ENCODE data around the gene ZMYND11. TPM values are rescaled to one million over a fixed set of nuclear protein-coding genes. Genes with fewer than 3 reads are reported as not detected.

The ZMYND11 gene
- total RNA-seq, 1 donor from 2014 or later: 82.3 TPM

DNA sequence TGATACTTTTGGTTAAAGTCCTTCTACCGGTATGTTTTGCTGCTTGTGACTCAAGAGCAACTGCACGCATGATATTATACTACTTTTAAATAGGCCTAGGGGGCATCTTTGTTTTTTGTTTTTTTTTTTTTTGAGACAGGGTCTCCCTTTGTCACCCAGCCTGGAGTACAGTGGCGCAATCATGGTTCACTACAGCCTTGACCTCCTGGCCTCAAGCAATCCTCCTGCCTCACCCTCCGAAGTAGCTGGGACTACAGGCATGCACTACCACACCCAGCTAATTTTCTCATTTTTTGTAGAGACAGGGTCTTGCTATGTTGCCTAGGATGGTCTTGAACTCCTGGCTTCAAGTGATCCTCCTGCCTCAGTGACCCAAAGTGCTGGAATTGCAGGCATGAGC lies 80.2 kb downstream of the ZMYND11 start:
- H3K27me3 ChIP-seq: no peaks in the 10 kb centered on the region
- peaks cover 20% of the 10 kb centered on the region for H3K36me3 ChIP-seq
- TF ChIP-seq, protein P1, sequence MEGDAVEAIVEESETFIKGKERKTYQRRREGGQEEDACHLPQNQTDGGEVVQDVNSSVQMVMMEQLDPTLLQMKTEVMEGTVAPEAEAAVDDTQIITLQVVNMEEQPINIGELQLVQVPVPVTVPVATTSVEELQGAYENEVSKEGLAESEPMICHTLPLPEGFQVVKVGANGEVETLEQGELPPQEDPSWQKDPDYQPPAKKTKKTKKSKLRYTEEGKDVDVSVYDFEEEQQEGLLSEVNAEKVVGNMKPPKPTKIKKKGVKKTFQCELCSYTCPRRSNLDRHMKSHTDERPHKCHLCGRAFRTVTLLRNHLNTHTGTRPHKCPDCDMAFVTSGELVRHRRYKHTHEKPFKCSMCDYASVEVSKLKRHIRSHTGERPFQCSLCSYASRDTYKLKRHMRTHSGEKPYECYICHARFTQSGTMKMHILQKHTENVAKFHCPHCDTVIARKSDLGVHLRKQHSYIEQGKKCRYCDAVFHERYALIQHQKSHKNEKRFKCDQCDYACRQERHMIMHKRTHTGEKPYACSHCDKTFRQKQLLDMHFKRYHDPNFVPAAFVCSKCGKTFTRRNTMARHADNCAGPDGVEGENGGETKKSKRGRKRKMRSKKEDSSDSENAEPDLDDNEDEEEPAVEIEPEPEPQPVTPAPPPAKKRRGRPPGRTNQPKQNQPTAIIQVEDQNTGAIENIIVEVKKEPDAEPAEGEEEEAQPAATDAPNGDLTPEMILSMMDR (IDR thresholded peaks at IDR 0.05): no peak
- DNase-seq (no peak), ATAC-seq (no peak)
- H3K4me3 ChIP-seq: no peak overlapping the region
- intact Hi-C loops (cut with DNase I): no loop called here
- no peaks in the 10 kb centered on the region for H3K9me3 ChIP-seq
- H3K27ac ChIP-seq: no peak overlapping the region
- H3K4me1 ChIP-seq: peaks cover 17% of the 10 kb centered on the region

DNA sequence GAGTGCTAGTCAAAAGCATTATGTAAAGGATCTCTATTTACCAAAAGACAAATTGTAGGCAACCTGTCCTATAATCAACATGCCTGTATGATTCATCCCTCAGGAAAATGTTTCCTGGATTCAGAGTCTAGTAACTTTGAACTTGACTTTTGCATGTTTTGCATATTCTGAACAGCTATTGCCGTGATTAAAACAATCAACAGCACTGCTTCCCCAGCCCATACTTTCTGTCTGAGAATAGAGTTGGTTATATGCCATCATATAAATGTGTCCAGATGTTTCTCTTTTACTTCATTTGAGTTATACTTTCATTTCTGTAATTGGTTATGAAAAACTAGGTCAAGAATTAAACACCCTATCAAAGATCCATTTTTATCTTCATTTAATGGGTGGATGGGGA lies 83.5 kb downstream of the ZMYND11 start:
- Histone ChIP-seq H3K27me3 (no peaks in the 10 kb centered on the region), H3K4me3 (no peak overlapping the region), H3K4me1 (peaks cover 17% of the 10 kb centered on the region), H3K36me3 (peaks cover 12% of the 10 kb centered on the region), H3K27ac (no peak overlapping the region), H3K9me3 (no peaks in the 10 kb centered on the region)
- DNase-seq (no peak), ATAC-seq (no peak)
- intact Hi-C loops (cut with DNase I): no loop called here
- TF ChIP-seq, protein P1 (IDR thresholded peaks at IDR 0.05): no peak

DNA sequence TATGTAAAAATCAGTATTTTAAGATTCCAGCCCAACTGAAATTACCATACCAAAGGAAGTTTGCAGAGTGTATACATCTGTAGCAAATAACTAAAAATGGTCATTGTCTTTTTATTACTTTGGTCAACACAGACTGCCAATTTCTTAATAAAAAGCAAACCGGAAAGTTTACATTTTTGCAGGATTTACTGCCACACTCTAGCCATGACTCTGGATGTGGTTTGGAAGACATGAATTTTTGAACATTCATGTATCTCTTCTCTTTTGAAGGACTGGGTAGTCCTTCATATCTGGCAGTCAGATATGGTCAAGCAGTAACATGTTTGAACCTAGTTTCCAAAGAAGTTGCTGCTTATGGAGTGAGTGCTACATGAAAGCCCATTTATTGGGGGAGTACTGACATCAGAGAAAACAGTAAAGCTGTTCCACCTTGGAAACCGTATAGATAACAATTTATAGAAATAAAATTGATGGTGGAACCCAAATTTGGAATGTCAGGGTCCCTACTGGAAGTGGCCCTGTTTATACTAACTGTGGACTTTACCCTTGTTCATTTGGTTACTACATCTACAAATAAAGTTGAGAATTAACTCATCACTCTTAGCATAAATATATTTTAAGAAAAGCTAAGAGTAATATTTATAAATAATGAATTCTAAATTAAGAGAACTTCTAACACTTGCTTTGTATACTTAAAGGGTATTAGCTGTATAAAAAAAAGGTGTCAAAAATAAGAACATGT lies 84.6 kb downstream of the ZMYND11 start:
- TF ChIP-seq, protein P1 (IDR thresholded peaks at IDR 0.05): no peak
- DNase-seq (no peak), ATAC-seq (no peak)
- Histone ChIP-seq H3K27ac (no peak overlapping the region), H3K4me1 (peaks cover 17% of the 10 kb centered on the region), H3K4me3 (no peak overlapping the region), H3K27me3 (no peaks in the 10 kb centered on the region), H3K36me3 (peaks cover 11% of the 10 kb centered on the region), H3K9me3 (no peaks in the 10 kb centered on the region)
- intact Hi-C loops (cut with DNase I): no loop called here

DNA sequence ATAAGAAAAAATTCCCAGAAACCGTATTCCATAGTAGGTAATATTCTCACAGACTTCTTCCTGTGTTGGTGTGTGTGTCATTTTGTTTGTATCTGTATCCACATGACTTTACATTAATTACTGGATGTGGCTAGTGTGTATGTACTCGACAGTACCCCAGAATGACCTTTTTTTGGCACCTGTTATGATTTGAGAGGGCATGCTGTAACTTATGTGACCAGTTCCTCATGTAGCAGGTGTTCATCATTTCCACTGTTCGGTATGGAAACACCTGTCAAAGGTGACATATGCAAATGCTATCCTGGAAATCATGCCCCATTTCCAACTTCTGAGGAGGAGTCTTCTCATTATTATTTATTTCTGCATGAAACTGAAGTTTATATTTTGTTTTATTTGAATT lies 89.3 kb downstream of the ZMYND11 start:
- Histone ChIP-seq H3K4me1 (peaks cover 9% of the 10 kb centered on the region), H3K27me3 (no peaks in the 10 kb centered on the region), H3K9me3 (no peaks in the 10 kb centered on the region), H3K27ac (no peak overlapping the region), H3K4me3 (no peak overlapping the region), H3K36me3 (no peaks in the 10 kb centered on the region)
- no peak for DNase-seq
- TF ChIP-seq, protein P1 (IDR thresholded peaks at IDR 0.05): no peak
- no peak for ATAC-seq
- intact Hi-C loops (cut with DNase I): no loop called here

DNA sequence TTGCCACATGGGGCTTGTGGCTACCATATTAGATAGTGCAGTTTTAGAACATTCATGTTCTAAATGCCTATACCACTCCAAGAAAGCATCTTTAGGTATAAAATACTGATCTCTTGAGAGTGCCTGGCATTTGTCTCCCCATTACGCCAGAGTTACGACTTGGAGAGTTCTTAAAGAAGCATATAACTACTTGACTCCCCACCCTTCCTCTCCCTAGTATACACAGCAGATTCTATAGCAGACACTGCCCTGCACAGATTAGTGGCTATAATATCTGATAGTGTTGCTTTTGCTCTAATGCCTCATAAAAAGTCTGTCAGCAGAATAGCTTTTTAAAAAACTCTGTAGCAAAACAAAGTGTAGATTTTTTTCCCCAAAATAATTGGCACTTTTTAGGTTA lies 90.8 kb downstream of the ZMYND11 start:
- Histone ChIP-seq H3K9me3 (no peaks in the 10 kb centered on the region), H3K36me3 (no peaks in the 10 kb centered on the region), H3K27me3 (no peaks in the 10 kb centered on the region), H3K4me3 (no peak overlapping the region), H3K4me1 (no peaks in the 10 kb centered on the region), H3K27ac (no peak overlapping the region)
- intact Hi-C loops (cut with DNase I): no loop called here
- ATAC-seq: no peak
- DNase-seq: no peak
- TF ChIP-seq, protein P1 (IDR thresholded peaks at IDR 0.05): no peak
